Measurements from ENCODE around the gene SDK1.

The SDK1 gene

GRCh38 chr7:3279147-3279818 lies 21.8 kb upstream of the SDK1 start:
- TF ChIP-seq, protein P1, sequence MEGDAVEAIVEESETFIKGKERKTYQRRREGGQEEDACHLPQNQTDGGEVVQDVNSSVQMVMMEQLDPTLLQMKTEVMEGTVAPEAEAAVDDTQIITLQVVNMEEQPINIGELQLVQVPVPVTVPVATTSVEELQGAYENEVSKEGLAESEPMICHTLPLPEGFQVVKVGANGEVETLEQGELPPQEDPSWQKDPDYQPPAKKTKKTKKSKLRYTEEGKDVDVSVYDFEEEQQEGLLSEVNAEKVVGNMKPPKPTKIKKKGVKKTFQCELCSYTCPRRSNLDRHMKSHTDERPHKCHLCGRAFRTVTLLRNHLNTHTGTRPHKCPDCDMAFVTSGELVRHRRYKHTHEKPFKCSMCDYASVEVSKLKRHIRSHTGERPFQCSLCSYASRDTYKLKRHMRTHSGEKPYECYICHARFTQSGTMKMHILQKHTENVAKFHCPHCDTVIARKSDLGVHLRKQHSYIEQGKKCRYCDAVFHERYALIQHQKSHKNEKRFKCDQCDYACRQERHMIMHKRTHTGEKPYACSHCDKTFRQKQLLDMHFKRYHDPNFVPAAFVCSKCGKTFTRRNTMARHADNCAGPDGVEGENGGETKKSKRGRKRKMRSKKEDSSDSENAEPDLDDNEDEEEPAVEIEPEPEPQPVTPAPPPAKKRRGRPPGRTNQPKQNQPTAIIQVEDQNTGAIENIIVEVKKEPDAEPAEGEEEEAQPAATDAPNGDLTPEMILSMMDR (IDR thresholded peaks at IDR 0.05; ENCODE audit: low read depth, low read length): no peak
- no peak for DNase-seq (ENCODE audit: extremely low read depth, low read depth)

DNA sequence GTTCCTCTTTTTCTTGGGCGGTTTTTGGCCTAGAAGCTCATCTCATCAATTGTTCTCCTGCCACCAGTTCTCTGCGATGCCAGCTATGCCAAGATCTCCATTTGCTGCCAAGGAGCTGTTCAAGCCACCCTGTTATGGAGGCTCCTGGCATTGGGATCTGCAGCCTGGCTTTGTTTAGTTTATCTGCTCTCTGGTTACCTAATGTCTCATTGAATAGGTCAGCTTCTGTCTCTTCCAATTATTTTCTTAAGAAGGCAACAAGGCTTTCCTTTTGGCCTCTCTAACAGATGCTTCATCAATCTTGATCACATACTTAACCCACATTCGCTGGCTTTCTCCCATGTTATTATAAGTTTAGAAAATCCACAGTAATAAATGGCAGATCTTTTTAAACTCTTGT lies 20.6 kb upstream of the SDK1 start:
- no peak for DNase-seq (ENCODE audit: extremely low read depth, low read depth)
- TF ChIP-seq, protein P1 (IDR thresholded peaks at IDR 0.05; ENCODE audit: low read depth, low read length): no peak

DNA sequence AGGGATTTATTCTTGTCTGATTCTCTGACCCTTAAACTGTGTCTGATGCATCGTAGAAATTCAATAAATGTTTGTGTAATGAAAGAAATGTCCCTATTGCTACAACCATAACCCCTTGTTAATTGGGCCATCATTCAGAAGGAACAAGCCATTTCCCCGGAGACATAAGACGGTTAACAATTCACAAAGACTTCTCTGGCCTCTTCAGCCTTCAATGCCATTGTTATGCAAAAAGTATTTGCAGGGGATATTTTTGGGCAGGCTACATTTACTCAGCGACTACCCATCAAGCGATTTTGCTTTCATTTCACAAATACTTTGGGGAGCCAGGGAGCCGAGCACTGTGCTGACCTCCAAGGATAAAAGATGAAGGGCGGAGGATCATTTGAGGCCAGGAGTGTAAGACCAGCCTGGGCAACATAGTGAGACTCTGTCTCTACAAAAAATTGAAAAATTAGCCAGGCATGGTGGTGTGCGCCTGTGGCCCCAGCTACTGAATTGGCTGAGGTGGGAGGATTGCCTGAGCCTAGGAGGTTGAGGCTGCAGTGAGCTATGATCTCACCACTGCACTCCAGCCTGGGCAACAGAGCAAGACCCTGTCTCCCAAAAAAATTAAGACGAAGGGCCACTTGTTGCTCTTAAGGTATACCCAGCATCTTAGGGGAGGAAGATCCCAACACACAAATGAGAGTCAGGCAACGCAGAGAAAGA lies 20.0 kb upstream of the SDK1 start:
- no peak for DNase-seq (ENCODE audit: extremely low read depth, low read depth)
- TF ChIP-seq, protein P1 (IDR thresholded peaks at IDR 0.05; ENCODE audit: low read depth, low read length): no peak

- TF ChIP-seq, protein P1 (IDR thresholded peaks at IDR 0.05; ENCODE audit: low read depth, low read length): no peak
- no peak for DNase-seq (ENCODE audit: extremely low read depth, low read depth)
These were observed 18.6 kb upstream of the SDK1 start for GRCh38 chr7:3282457-3282856.

DNA sequence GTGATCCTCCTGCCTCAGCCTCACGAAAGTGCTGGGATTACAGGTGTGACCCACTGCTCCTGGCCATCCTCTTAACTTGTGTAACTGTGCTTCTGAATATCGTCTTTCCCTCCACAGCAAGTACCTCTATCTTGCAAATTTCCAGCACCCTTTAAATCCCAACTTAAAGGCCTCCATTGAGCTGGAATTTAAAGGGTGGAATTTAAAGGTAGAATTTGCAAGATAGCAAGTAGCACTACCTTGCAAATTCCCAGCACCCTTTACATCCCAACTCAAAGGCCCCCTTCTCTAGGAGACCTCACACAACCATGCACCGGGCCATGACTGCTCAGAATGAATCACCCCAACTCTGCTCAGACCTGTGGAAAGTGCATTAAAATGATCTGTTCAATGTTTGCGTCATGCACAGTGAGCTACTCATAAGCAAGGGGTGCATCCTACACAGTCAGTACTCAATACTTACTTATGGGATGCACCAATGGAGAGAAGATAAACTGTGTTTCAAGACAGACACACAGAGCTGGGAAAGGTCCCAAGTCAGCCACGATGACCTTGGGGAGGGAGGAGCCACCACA lies 17.8 kb upstream of the SDK1 start:
- TF ChIP-seq, protein P1 (IDR thresholded peaks at IDR 0.05; ENCODE audit: low read depth, low read length): no peak
- DNase-seq (ENCODE audit: extremely low read depth, low read depth): no peak

- no peak for DNase-seq (ENCODE audit: extremely low read depth, low read depth)
- TF ChIP-seq, protein P1 (IDR thresholded peaks at IDR 0.05; ENCODE audit: low read depth, low read length): no peak
These were observed 15.4 kb upstream of the SDK1 start for GRCh38 chr7:3285652-3286051.

- DNase-seq (ENCODE audit: extremely low read depth, low read depth): no peak
- TF ChIP-seq, protein P1 (IDR thresholded peaks at IDR 0.05; ENCODE audit: low read depth, low read length): no peak
These were observed 11.1 kb upstream of the SDK1 start for GRCh38 chr7:3289996-3290395.
